WTC11 (cell line): ENCODE results near the gene PKHD1. TPM values are rescaled to one million over a fixed set of nuclear protein-coding genes. Genes with fewer than 3 reads are reported as not detected.
A peak's percentile ranks its signal among the peaks of the same experiment; 100 is the strongest.

Source experiments
- ATAC-seq: fragments of 200-7000 bp; cut with Tn5 transposase; 2 replicates; pipeline ENCODE4 v1.10.0; 2021; ENCODE audit warnings: mild to moderate bottlenecking, moderate library complexity
- CTCF ChIA-PET: fragments of 300-600 bp; sonication (Branson Sonifier 250); formaldehyde crosslinking; loops from one replicate; lab custom pipeline; 2021; ENCODE audit warnings: antibody characterized with exemption; lab: Charles Lee
- POLR2A ChIA-PET: fragments of 350-600 bp; sonication (Branson Sonifier 250); formaldehyde crosslinking; loops from one replicate; lab custom pipeline; 2021; ENCODE audit warnings: antibody characterized with exemption; lab: Charles Lee
- DNase-seq: peaks from one replicate; pipeline ENCODE4 v3.0.0; 2021; ENCODE audit warnings: low spot score
- H3K27ac Mint-ChIP-seq: 2 replicates; pipeline ENCODE4 v1.8.0; 2021; ENCODE audit warnings: mixed read lengths
- H3K27me3 Mint-ChIP-seq: 2 replicates; pipeline ENCODE4 v1.8.0; 2021; ENCODE audit warnings: low read depth, mild to moderate bottlenecking, moderate library complexity, mixed read lengths
- H3K36me3 Mint-ChIP-seq: 2 replicates; pipeline ENCODE4 v1.8.0; 2021; ENCODE audit warnings: mixed read lengths
- H3K4me1 Mint-ChIP-seq: 2 replicates; pipeline ENCODE4 v1.8.0; 2022; ENCODE audit warnings: mixed read lengths
- H3K4me3 Mint-ChIP-seq: 2 replicates; pipeline ENCODE4 v1.8.0; 2021; ENCODE audit warnings: mild to moderate bottlenecking, moderate library complexity, mixed read lengths
- H3K9me3 Mint-ChIP-seq: 2 replicates; pipeline ENCODE4 v1.8.0; 2021; ENCODE audit warnings: mixed read lengths
- E2F1 ChIP-seq: sonication (generic); formaldehyde crosslinking; IDR thresholded peaks from 2 replicates; pipeline ENCODE4 v1.8.0; 2022; ENCODE audit warnings: mild to moderate bottlenecking, missing genetic modification reagents
- E2F4 ChIP-seq: sonication (generic); formaldehyde crosslinking; IDR thresholded peaks from 2 replicates; pipeline ENCODE4 v1.8.1; 2022; ENCODE audit warnings: low read depth, mild to moderate bottlenecking, moderate library complexity, missing genetic modification reagents, borderline replicate concordance
- ETV6 ChIP-seq: sonication (generic); formaldehyde crosslinking; IDR thresholded peaks from 2 replicates; pipeline ENCODE4 v1.8.1; 2022; ENCODE audit warnings: mild to moderate bottlenecking, missing genetic modification reagents
- HMGA2 ChIP-seq: fragments of 250-450 bp; sonication (Bioruptor Pico); IDR thresholded peaks from 2 replicates; pipeline ENCODE4 v1.4.0; 2021; ENCODE audit warnings: mild to moderate bottlenecking, moderate library complexity
- HMGXB4 ChIP-seq: sonication (generic); formaldehyde crosslinking; IDR thresholded peaks from 2 replicates; pipeline ENCODE4 v1.8.1; 2023; ENCODE audit warnings: mild to moderate bottlenecking, moderate library complexity, missing genetic modification reagents
- NR1H2 ChIP-seq: sonication (generic); formaldehyde crosslinking; IDR thresholded peaks from 2 replicates; pipeline ENCODE4 v1.9.0; 2021; ENCODE audit warnings: mild to moderate bottlenecking, moderate library complexity, missing genetic modification reagents
- PRRX2 ChIP-seq: fragments of 250-450 bp; sonication (Bioruptor Pico); IDR thresholded peaks from 2 replicates; pipeline ENCODE4 v1.8.0; 2021; ENCODE audit warnings: mild to moderate bottlenecking
- SOX15 ChIP-seq: fragments of 250-450 bp; sonication (Bioruptor Pico); IDR thresholded peaks from 2 replicates; pipeline ENCODE4 v1.9.0; 2021; ENCODE audit warnings: mild to moderate bottlenecking
- STAT6 ChIP-seq: sonication (generic); formaldehyde crosslinking; conservative IDR thresholded peaks from 2 replicates; pipeline ENCODE4 v1.8.1; 2023; ENCODE audit warnings: mild to moderate bottlenecking, low read depth, missing genetic modification reagents, moderate library complexity
- TCF7 ChIP-seq: sonication (generic); formaldehyde crosslinking; IDR thresholded peaks from 2 replicates; pipeline ENCODE4 v1.8.0; 2022; ENCODE audit warnings: mild to moderate bottlenecking, low read depth, missing genetic modification reagents, moderate library complexity
- TEAD4 ChIP-seq: sonication (generic); formaldehyde crosslinking; IDR thresholded peaks from 2 replicates; pipeline ENCODE4 v1.8.0; 2022; ENCODE audit warnings: mild to moderate bottlenecking, missing genetic modification reagents
- TP53 ChIP-seq: sonication (generic); formaldehyde crosslinking; IDR thresholded peaks from 2 replicates; pipeline ENCODE4 v1.8.1; 2023; ENCODE audit warnings: mild to moderate bottlenecking, missing genetic modification reagents
- ZNF219 ChIP-seq: sonication (generic); formaldehyde crosslinking; IDR thresholded peaks from 2 replicates; pipeline ENCODE4 v1.8.0; 2023; ENCODE audit warnings: missing genetic modification reagents, mild to moderate bottlenecking, borderline replicate concordance
- ZNF281 ChIP-seq: sonication (generic); formaldehyde crosslinking; IDR thresholded peaks from 2 replicates; pipeline ENCODE4 v1.8.0; 2023; ENCODE audit warnings: mild to moderate bottlenecking, missing genetic modification reagents
- ZNF671 ChIP-seq: fragments of 250-450 bp; sonication (Bioruptor Pico); IDR thresholded peaks from 2 replicates; pipeline ENCODE4 v1.8.0; 2021; ENCODE audit warnings: mild to moderate bottlenecking
- total RNA-seq: library from RNA; stranded (reverse); gene quantifications from 3 replicates; pipeline ENCODE4 v1.2.3, GENCODE V29; 2021
- TF ChIP-seq, protein P1 (sequence below): sonication (generic); formaldehyde crosslinking; IDR thresholded peaks from 2 replicates; pipeline ENCODE4 v1.8.0; 2022; ENCODE audit warnings: mild to moderate bottlenecking, missing genetic modification reagents
- TF ChIP-seq, protein P2 (sequence below): fragments of 250-450 bp; sonication (Bioruptor Pico); IDR thresholded peaks from 2 replicates; pipeline ENCODE4 v2.1.2; 2022; ENCODE audit warnings: mild to moderate bottlenecking, moderate library complexity

PKHD1 gene
- total RNA-seq, 1 experiment from 2014 or later, result 0.15 TPM

GRCh38 chr6:51866867-51867266 lies 220.5 kb downstream of the PKHD1 start:
- no peak for DNase-seq
- ChIA-PET POLR2A (no interaction called here), CTCF (no interaction called here)
- Mint-ChIP-seq H3K27me3 (no peaks in the 10 kb centered on the region), H3K4me1 (peaks cover 24% of the 10 kb centered on the region)
- no peak for TF ChIP-seq E2F1
- TF ChIP-seq, protein P1, sequence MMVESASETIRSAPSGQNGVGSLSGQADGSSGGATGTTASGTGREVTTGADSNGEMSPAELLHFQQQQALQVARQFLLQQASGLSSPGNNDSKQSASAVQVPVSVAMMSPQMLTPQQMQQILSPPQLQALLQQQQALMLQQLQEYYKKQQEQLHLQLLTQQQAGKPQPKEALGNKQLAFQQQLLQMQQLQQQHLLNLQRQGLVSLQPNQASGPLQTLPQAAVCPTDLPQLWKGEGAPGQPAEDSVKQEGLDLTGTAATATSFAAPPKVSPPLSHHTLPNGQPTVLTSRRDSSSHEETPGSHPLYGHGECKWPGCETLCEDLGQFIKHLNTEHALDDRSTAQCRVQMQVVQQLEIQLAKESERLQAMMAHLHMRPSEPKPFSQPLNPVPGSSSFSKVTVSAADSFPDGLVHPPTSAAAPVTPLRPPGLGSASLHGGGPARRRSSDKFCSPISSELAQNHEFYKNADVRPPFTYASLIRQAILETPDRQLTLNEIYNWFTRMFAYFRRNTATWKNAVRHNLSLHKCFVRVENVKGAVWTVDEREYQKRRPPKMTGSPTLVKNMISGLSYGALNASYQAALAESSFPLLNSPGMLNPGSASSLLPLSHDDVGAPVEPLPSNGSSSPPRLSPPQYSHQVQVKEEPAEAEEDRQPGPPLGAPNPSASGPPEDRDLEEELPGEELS (CRISPR knock-in tag), result no peak
- TF ChIP-seq NR1H2 (CRISPR knock-in tag), result no peak
- TF ChIP-seq PRRX2 (CRISPR knock-in tag), result no peak
- TF ChIP-seq STAT6 (CRISPR knock-in tag), result no peak
- no peak for TF ChIP-seq ZNF281
- TF ChIP-seq ZNF671 (CRISPR knock-in tag), result no peak
- TF ChIP-seq, protein P2, sequence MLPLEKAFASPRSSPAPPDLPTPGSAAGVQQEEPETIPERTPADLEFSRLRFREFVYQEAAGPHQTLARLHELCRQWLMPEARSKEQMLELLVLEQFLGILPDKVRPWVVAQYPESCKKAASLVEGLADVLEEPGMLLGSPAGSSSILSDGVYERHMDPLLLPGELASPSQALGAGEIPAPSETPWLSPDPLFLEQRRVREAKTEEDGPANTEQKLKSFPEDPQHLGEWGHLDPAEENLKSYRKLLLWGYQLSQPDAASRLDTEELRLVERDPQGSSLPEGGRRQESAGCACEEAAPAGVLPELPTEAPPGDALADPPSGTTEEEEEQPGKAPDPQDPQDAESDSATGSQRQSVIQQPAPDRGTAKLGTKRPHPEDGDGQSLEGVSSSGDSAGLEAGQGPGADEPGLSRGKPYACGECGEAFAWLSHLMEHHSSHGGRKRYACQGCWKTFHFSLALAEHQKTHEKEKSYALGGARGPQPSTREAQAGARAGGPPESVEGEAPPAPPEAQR (CRISPR knock-in tag), result no peak
- TF ChIP-seq, all 79 proteins: peak for 0
- H3K4me3 Mint-ChIP-seq, result no peak overlapping the region
- ATAC-seq, result no peak
- no peak overlapping the region for H3K27ac Mint-ChIP-seq
- H3K9me3 Mint-ChIP-seq, result no peaks in the 10 kb centered on the region
- no peaks in the 10 kb centered on the region for H3K36me3 Mint-ChIP-seq

DNA sequence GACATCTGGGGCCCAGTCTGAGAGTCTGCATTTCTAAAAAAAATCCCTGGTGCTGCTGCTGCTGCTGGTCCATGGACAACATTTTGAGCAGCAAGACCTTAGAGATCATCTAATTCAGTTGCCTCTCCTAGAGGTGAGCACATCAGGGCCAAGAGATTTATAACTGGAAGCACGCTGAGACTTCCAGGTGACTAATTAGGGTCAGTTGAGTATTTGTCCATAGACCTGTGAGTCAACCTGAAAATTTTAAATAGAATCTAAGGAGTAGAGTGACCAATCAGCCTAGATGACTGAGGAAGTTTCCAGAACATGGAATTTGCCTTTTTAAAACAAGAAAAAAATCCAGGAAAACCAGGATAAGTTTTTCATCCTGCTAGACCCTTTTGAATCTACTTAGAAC lies 221.4 kb downstream of the PKHD1 start:
- CTCF ChIA-PET, result interaction anchor here (1.9 kb wide), 1 partner anchor 94 kb away, joined by 15 read pairs; no protein-coding TSS in a partner anchor
- Mint-ChIP-seq H3K9me3 (no peaks in the 10 kb centered on the region), H3K36me3 (no peaks in the 10 kb centered on the region), H3K27me3 (no peaks in the 10 kb centered on the region), H3K4me1 (peaks cover 24% of the 10 kb centered on the region), H3K27ac (no peak overlapping the region), H3K4me3 (no peak overlapping the region)
- POLR2A ChIA-PET, result no interaction called here
- no peak for TF ChIP-seq TCF7 (CRISPR knock-in tag)
- TF ChIP-seq ETV6 (CRISPR knock-in tag), result no peak
- TF ChIP-seq TP53 (CRISPR knock-in tag), result no peak
- no peak for TF ChIP-seq SOX15 (CRISPR knock-in tag)
- TF ChIP-seq E2F4 (CRISPR knock-in tag), result no peak
- TF ChIP-seq ZNF219 (CRISPR knock-in tag), result no peak
- no peak for TF ChIP-seq HMGA2
- no peak for TF ChIP-seq HMGXB4
- no peak for TF ChIP-seq TEAD4 (CRISPR knock-in tag)
- no peak for DNase-seq
- peak; percentile 61 for ATAC-seq
